Stimulated activated naive CD8-positive, alpha-beta T cell treated with anti-CD3 and anti-CD28 coated beads, Interleukin-15, Interleukin-2, amounts not matched to agents 100 ng/mL and 50 ng/mL, for 24 hours (primary cell): ENCODE measurements around the gene SLC27A3.
"Not testable (repeated sequence)": the region's sequence is repeated elsewhere in the genome, so short reads cannot be mapped to it uniquely, and the experiment has no call there.

Experiments used
- H3K27ac Mint-ChIP-seq: one replicate; pipeline ENCODE4 v1.8.0; 2021; ENCODE audit warnings: mild to moderate bottlenecking, mixed read lengths
- H3K27me3 Mint-ChIP-seq: one replicate; pipeline ENCODE4 v1.8.0; 2021; ENCODE audit warnings: mixed read lengths
- H3K36me3 Mint-ChIP-seq: one replicate; pipeline ENCODE4 v1.8.0; 2021; ENCODE audit warnings: low read depth, mixed read lengths
- H3K4me1 Mint-ChIP-seq: one replicate; pipeline ENCODE4 v1.8.0; 2021; ENCODE audit warnings: low read depth, mixed read lengths
- H3K4me3 Mint-ChIP-seq: one replicate; pipeline ENCODE4 v1.8.0; 2021; ENCODE audit warnings: mild to moderate bottlenecking, mixed read lengths
- H3K9me3 Mint-ChIP-seq: one replicate; pipeline ENCODE4 v1.8.0; 2021; ENCODE audit warnings: mixed read lengths

Gene SLC27A3

DNA sequence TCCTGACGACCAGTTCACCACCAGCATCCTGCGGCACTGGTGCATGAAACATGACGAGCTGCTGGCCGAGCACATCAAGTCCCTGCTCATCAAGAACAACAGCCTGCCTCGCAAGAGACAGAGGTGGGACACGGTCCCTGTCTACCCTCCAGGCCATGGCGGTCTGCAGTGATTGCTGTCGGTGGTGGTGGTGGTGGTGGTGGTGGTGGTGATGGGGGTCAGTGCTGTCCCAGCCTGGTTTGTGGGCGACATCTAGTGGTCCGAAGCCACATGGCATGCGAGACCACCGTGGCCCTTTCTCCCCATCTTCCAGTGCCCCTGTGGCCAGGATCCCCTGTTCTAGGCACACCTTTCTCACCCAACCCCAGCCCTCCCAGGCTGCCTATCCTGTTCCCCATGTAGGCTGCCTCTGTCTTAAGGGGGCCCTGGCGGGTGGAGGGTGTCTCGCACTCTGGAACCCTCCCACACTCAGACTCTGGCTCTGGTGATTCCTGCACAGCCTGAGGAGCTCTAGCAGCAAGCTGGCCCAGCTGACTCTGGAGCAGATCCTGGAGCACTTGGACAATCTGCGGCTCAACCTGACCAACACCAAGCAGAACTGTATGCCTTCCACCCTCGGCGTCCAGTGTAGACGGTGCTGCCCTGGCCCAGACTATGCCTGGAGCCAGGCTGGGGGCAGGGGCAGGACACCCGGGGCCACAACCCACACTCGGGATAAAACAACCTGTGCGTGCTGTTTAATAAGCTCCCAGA lies 3.2 kb upstream of the SLC27A3 start:
- H3K27me3 Mint-ChIP-seq: no peaks in the 10 kb centered on the region
- H3K9me3 Mint-ChIP-seq: no peaks in the 10 kb centered on the region
- H3K27ac Mint-ChIP-seq: no peak overlapping the region
- peaks cover 39% of the 10 kb centered on the region for H3K36me3 Mint-ChIP-seq
- H3K4me3 Mint-ChIP-seq: no peak overlapping the region
- peaks cover 27% of the 10 kb centered on the region for H3K4me1 Mint-ChIP-seq

DNA sequence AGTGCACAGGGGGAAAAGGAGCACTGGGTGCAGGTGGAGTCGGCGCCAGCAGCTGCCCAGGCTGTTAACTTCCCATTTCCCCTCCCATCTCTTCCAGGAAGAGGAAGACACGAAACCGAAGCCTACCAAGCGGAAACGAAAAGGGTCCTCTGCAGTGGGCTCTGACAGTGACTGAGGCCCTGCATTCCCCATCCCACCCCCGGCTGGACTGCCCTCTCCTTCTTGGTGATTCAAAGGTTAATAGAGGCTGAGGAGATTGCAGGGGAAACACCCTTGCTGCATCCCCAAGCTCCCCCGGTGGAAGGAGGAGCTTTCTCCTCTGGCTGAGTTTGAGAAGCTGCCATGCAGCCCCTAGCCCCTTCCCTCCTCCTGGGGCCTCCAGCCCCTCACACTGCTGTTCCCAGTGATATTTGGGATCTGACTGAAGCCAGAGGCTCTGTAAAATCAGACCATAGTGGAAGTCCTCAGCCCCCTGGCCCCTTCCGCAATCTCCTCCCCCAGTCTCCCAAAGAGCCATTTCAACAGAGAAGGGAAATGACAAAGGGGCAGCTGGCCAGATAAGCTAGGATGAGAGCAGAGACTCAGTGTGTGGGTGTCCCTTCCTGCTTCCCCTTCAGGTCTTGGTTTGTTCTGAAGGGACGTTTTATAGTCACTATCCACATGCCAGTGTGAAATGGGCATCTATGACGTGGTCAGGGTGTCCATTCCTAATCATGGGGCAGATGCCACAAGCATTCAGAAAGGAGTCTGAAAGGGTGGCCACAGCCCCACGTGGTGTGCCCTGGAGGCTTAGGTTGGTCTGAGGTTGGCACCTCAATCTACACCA lies 1.9 kb upstream of the SLC27A3 start:
- Mint-ChIP-seq H3K36me3 (peaks cover 29% of the 10 kb centered on the region), H3K27me3 (no peaks in the 10 kb centered on the region), H3K4me1 (peaks cover 28% of the 10 kb centered on the region), H3K27ac (no peak overlapping the region), H3K4me3 (no peak overlapping the region), H3K9me3 (no peaks in the 10 kb centered on the region)

DNA sequence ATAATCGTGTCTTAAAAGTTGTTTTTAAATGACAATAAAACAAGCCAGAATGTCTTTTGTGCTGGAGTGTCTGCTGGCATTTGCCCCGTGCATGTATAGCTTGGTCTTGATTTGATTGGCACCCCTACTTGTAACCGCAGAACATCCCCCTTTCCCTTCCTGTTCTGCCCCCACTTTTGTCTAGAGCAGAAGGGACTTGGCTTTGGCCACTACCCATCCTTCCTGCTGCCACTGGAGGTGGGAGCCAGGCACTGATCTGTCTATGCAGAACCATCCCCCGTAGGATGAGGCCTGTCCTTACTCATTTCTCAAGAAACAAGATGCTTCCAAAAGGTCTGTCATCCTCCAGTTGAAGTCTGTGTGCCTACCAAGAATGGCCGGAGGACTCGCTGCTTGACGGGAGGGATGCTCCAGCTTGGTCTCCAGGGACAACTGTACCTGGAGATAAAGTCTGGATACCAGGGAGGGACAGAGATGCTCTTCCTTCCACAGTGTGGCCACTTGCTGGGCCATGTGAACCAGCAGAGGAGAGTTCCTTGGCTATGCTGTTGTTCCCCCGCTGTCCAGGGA lies 1.1 kb upstream of the SLC27A3 start:
- Mint-ChIP-seq H3K27me3 (no peaks in the 10 kb centered on the region), H3K9me3 (no peaks in the 10 kb centered on the region), H3K4me1 (peaks cover 28% of the 10 kb centered on the region), H3K4me3 (no peak overlapping the region), H3K36me3 (peaks cover 21% of the 10 kb centered on the region), H3K27ac (no peak overlapping the region)

DNA sequence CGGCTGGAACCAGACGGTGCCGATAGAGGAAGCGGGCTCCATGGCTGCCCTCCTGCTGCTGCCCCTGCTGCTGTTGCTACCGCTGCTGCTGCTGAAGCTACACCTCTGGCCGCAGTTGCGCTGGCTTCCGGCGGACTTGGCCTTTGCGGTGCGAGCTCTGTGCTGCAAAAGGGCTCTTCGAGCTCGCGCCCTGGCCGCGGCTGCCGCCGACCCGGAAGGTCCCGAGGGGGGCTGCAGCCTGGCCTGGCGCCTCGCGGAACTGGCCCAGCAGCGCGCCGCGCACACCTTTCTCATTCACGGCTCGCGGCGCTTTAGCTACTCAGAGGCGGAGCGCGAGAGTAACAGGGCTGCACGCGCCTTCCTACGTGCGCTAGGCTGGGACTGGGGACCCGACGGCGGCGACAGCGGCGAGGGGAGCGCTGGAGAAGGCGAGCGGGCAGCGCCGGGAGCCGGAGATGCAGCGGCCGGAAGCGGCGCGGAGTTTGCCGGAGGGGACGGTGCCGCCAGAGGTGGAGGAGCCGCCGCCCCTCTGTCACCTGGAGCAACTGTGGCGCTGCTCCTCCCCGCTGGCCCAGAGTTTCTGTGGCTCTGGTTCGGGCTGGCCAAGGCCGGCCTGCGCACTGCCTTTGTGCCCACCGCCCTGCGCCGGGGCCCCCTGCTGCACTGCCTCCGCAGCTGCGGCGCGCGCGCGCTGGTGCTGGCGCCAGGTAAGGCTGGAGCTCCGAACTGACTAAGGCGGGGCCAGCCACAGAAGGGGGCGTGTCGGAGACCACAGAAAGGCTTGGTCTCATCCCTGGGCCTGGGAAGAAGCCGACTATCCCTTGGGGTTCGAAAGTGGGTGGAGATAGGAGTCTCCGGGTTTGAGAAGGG lies 486 bp downstream of the SLC27A3 start:
- H3K27ac Mint-ChIP-seq: peak overlapping the region; percentile 55
- peaks cover 28% of the 10 kb centered on the region for H3K4me1 Mint-ChIP-seq
- H3K4me3 Mint-ChIP-seq: peak overlapping the region; percentile 79
- no peaks in the 10 kb centered on the region for H3K27me3 Mint-ChIP-seq
- H3K36me3 Mint-ChIP-seq: peaks cover 15% of the 10 kb centered on the region
- no peaks in the 10 kb centered on the region for H3K9me3 Mint-ChIP-seq

DNA sequence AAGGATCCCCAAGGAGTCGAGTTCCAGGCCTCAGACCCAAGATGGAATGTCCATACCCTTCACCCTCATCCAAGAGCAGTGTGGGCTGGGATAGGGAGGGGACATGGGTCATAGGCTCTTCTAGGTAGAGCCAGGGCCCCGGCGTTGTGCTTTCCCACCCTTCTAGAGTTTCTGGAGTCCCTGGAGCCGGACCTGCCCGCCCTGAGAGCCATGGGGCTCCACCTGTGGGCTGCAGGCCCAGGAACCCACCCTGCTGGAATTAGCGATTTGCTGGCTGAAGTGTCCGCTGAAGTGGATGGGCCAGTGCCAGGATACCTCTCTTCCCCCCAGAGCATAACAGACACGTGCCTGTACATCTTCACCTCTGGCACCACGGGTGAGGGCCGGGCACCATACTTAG lies 1.1 kb downstream of the SLC27A3 start:
- Mint-ChIP-seq H3K36me3 (peaks cover 11% of the 10 kb centered on the region), H3K9me3 (no peaks in the 10 kb centered on the region), H3K27me3 (no peaks in the 10 kb centered on the region), H3K4me3 (peak overlapping the region; percentile 65), H3K4me1 (peaks cover 28% of the 10 kb centered on the region), H3K27ac (no peak overlapping the region)

DNA sequence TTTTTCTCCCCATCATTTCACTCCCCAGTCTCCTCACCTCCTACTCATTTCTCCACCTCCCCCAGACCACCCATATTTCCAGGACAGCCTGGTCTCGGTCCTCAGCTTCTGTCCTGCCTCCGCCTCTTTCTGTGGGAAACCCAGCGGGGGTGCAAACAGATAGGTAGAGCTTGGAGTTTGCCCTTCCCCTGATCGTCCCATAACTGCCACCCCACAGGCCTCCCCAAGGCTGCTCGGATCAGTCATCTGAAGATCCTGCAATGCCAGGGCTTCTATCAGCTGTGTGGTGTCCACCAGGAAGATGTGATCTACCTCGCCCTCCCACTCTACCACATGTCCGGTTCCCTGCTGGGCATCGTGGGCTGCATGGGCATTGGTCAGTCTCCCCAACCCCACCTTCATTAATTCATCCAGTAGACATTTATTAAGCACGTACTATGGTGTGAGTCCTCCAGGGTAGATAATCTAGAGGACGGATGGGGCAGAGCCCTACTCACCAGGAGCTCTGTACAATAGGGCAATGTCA lies 1.7 kb downstream of the SLC27A3 start:
- Mint-ChIP-seq H3K4me1 (peaks cover 28% of the 10 kb centered on the region), H3K4me3 (peak overlapping the region; percentile 42), H3K27me3 (no peaks in the 10 kb centered on the region), H3K27ac (no peak overlapping the region), H3K9me3 (no peaks in the 10 kb centered on the region), H3K36me3 (peaks cover 11% of the 10 kb centered on the region)

DNA sequence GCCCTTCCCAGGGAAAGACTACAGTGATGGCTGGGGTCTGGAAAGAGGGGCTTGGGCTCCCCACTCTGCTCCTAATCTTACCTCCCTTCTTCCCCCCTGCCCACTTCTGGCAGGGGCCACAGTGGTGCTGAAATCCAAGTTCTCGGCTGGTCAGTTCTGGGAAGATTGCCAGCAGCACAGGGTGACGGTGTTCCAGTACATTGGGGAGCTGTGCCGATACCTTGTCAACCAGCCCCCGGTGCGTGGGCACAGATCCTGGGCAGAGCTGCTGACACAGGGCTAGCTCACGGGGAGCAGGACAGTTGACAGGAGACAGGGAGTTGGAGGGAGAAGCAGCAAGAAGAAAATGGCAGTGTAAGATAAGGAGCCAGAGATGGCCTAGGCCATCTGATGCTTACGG lies 2.4 kb downstream of the SLC27A3 start:
- Mint-ChIP-seq H3K4me3 (no peak overlapping the region), H3K27ac (no peak overlapping the region), H3K4me1 (peaks cover 28% of the 10 kb centered on the region), H3K36me3 (peaks cover 11% of the 10 kb centered on the region), H3K27me3 (no peaks in the 10 kb centered on the region), H3K9me3 (no peaks in the 10 kb centered on the region)

DNA sequence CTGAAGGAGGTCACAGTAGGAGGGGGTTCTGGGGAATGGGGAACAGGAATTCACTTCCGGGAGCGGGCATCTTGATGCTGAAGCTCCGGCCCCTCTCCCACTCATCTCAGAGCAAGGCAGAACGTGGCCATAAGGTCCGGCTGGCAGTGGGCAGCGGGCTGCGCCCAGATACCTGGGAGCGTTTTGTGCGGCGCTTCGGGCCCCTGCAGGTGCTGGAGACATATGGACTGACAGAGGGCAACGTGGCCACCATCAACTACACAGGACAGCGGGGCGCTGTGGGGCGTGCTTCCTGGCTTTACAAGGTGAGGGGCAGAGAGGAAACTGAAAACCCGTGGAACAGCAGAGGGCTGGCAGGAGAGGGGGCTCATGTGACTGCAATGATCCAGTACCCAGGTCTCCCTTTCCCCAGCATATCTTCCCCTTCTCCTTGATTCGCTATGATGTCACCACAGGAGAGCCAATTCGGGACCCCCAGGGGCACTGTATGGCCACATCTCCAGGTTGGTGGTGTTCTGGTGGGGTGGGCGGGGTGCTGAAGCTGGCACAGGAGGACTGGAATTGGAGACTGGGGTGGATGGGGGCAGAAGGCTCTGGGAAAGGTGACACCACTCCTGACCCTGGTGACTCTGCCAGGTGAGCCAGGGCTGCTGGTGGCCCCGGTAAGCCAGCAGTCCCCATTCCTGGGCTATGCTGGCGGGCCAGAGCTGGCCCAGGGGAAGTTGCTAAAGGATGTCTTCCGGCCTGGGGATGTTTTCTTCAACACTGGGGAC lies 3.0 kb downstream of the SLC27A3 start:
- Mint-ChIP-seq H3K4me3 (no peak overlapping the region), H3K27ac (no peak overlapping the region), H3K27me3 (no peaks in the 10 kb centered on the region), H3K36me3 (peaks cover 10% of the 10 kb centered on the region), H3K4me1 (peaks cover 32% of the 10 kb centered on the region), H3K9me3 (no peaks in the 10 kb centered on the region)

DNA sequence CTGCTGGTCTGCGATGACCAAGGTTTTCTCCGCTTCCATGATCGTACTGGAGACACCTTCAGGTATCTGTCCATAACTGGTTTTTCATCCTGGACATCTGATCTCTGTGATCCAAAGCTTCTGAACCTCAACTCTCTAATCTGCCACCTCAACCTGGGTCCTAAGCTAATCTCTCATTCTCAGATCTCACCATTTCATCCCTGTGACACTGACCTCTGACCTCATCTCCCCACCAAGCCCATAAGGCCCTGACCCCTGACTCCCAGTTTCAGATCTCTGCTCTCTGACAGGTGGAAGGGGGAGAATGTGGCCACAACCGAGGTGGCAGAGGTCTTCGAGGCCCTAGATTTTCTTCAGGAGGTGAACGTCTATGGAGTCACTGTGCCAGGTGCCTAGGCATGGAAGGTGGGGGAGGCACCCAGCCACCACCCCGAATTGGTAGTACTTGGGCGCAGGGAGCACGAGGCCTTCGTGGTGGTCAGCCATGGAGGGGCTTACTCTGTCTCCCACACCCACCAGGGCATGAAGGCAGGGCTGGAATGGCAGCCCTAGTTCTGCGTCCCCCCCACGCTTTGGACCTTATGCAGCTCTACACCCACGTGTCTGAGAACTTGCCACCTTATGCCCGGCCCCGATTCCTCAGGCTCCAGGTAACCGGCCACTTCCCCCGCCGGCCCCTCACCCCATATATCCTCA lies 3.8 kb downstream of the SLC27A3 start:
- no peaks in the 10 kb centered on the region for H3K9me3 Mint-ChIP-seq
- H3K4me3 Mint-ChIP-seq: no peak overlapping the region
- H3K27me3 Mint-ChIP-seq: no peaks in the 10 kb centered on the region
- H3K36me3 Mint-ChIP-seq: peaks cover 5% of the 10 kb centered on the region
- peaks cover 30% of the 10 kb centered on the region for H3K4me1 Mint-ChIP-seq
- no peak overlapping the region for H3K27ac Mint-ChIP-seq

DNA sequence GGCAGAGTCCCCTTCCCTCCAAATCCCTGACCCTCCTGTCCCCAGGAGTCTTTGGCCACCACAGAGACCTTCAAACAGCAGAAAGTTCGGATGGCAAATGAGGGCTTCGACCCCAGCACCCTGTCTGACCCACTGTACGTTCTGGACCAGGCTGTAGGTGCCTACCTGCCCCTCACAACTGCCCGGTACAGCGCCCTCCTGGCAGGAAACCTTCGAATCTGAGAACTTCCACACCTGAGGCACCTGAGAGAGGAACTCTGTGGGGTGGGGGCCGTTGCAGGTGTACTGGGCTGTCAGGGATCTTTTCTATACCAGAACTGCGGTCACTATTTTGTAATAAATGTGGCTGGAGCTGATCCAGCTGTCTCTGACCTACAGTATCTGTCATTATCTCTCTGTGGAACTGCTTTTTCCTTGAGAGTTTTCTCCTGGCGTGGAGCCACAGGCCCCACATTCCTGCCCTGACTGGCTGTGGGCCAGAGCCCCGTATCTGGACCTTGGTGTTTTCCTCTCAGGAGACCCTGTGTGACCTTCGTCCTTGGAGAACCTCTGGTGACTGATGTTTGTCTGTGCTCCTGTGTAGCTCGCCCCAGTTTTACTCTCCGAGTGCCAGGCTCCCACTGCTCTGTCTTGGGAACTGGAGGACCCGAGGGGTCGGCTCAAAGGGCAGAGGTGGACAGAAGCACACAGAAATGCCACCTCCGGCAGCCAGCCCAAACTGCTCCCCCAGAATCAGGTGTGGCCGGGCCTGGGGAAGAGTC lies 4.8 kb downstream of the SLC27A3 start:
- Mint-ChIP-seq H3K27me3 (no peaks in the 10 kb centered on the region), H3K36me3 (no peaks in the 10 kb centered on the region), H3K4me3 (no peak overlapping the region), H3K4me1 (peaks cover 21% of the 10 kb centered on the region), H3K9me3 (no peaks in the 10 kb centered on the region), H3K27ac (no peak overlapping the region)

DNA sequence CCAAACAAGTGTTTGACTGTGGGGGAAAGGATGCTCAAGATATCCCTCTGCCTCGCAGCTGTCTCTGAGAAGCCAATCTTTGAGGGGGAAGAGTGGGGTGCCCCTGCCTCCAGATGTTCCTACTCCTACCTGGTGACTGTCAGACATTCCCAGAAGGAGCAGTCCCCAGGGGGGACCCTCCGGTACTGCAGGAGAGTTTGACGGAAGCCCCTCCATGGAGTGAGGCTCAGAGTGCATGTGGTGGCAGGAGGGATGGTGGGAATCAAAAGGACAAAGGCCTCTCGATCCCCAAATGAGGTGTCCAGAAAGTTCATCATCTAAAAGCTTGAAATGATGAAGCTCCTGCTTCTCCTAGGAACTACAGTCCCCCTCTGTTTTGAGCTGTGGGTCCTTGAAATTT lies 5.3 kb downstream of the SLC27A3 start:
- Mint-ChIP-seq H3K27ac (no peak overlapping the region), H3K27me3 (no peaks in the 10 kb centered on the region), H3K36me3 (no peaks in the 10 kb centered on the region), H3K9me3 (no peaks in the 10 kb centered on the region), H3K4me3 (no peak overlapping the region), H3K4me1 (peaks cover 20% of the 10 kb centered on the region)

DNA sequence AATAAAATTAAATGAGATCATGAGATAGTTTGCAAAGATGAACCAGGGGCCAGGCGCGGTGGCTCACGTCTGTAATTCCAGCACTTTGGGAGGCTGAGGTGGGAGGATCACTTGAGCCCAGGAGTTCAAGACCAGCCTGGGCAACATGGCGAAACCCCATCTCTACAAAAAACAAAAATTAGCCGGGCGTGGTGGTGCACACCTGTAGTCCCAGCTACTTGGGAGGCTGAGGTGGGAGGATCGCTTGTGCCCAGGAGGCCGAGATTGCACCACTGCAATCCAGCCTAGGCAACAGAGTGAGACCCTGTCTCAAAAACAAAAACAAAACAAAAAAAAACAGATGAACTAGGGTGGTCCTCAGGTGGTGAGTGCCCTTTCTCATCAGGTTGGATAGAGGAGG lies 7.4 kb downstream of the SLC27A3 start:
- H3K9me3 Mint-ChIP-seq, H3K36me3 Mint-ChIP-seq, H3K27me3 Mint-ChIP-seq: not testable (repeated sequence)
- H3K4me3 Mint-ChIP-seq: peak overlapping the region; percentile 92
- H3K4me1 Mint-ChIP-seq: peaks cover 13% of the 10 kb centered on the region
- peak overlapping the region; percentile 95 for H3K27ac Mint-ChIP-seq
